Tracheal epithelial cell (primary cell): ENCODE measurements around the gene SBF2. TPM values are rescaled to one million over a fixed set of nuclear protein-coding genes. Genes with fewer than 3 reads are reported as not detected.

Source experiments
- total RNA-seq: library from RNA; depleted of rRNA; stranded (reverse); fragments of >200 nt; gene quantifications from 2 replicates; pipeline ENCODE4 v1.2.1, GENCODE V29; 2014

The SBF2 gene
- total RNA-seq = 24.8 and 43.3 TPM in 2 replicates

GRCh38 chr11:10293423-10294289, at the start of gene SBF2:
Gene SBF2 (minus strand): TSS chr11:10294219. CDS start chr11:10294069, 150 bp downstream.

DNA sequence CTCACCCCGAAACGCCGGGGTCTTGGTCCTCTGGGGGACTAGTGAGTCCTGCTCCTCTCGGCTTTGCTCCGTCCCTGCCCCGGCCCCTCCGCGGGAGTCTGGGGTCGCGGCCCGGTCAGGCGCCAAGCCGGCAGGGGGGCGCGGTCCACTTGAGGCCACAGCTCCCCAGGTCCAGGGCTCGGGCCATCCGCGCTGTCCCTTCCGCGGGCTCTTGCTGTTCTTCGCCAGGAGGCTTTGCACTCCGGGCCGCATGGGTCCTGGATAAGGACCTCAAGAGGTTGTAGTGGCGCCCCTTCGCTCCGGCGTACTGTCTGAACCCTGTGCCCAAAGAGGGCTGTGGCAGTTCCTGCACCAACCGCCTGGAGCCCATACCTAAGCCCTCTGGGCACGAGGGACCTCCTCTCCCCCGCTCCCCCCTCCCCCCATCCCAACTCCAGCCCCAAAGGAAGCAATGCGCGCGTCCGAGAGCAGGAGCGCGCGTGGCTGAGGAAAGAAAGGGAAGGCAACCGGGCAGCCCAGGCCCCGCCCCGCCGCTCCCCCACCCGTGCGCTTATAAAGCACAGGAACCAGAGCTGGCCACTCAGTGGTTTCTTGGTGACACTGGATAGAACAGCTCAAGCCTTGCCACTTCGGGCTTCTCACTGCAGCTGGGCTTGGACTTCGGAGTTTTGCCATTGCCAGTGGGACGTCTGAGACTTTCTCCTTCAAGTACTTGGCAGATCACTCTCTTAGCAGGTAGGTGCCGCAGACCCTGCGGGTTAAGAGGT, 10.7 kb upstream of the SBF2 start, which contains the start of gene ADM:
ADM (plus strand) TSS at position 579 of the 767 bp plus-strand sequence. CDS start 628 bp downstream, outside the sequence.

Other genes with a start within 250 kb of the SBF2 start
- 127 and 799 TPM in 2 replicates for gene ADM, start 10.9 kb upstream of the SBF2 start, total RNA-seq
- 8.2 and 8.3 TPM in 2 replicates for gene AMPD3, start 161.0 kb upstream of the SBF2 start, total RNA-seq
- gene RNF141, start 247.0 kb upstream of the SBF2 start, total RNA-seq = 58.3 and 63.9 TPM in 2 replicates